Measurements from ENCODE around the gene PRKN.

DNA sequence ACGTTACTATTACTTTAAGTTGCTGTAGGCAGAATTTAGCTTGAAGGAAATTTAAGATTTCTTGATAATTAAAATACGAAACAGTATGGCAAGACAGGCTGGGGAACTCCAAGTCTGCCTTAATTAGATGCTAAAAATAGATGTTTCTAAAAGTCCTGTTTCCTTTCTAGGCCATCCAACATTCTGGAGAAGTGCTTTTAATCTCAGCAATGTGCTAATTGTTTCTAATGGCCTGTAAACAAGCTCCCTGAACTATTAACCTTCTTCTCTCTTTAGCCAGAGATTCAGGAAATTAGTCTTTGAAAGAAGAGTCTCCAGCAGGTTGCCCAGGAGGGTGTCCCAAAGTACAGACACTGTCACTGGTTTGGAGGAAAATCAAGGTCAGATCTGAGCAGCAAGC is 776.4 kb downstream of the PRKN start:
- no peak for TF ChIP-seq POLR2A (IDR thresholded peaks at IDR 0.05)
- TF ChIP-seq, protein P1, sequence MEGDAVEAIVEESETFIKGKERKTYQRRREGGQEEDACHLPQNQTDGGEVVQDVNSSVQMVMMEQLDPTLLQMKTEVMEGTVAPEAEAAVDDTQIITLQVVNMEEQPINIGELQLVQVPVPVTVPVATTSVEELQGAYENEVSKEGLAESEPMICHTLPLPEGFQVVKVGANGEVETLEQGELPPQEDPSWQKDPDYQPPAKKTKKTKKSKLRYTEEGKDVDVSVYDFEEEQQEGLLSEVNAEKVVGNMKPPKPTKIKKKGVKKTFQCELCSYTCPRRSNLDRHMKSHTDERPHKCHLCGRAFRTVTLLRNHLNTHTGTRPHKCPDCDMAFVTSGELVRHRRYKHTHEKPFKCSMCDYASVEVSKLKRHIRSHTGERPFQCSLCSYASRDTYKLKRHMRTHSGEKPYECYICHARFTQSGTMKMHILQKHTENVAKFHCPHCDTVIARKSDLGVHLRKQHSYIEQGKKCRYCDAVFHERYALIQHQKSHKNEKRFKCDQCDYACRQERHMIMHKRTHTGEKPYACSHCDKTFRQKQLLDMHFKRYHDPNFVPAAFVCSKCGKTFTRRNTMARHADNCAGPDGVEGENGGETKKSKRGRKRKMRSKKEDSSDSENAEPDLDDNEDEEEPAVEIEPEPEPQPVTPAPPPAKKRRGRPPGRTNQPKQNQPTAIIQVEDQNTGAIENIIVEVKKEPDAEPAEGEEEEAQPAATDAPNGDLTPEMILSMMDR (IDR thresholded peaks at IDR 0.05) = no peak
